GM12892 (cell line): ENCODE results near the gene NCAPD3.

ENCODE experiments used
- DNase-seq: peaks from one replicate; pipeline ENCODE4 v3.0.0; 2011; ENCODE audit not compliant: insufficient read length
- FAIRE-seq: peaks from 2 replicates; lab custom pipeline; 2011; peaks lifted over from hg19 to GRCh38; lab: Jason Lieb, UNC
- POLR2A ChIP-seq: IDR thresholded peaks from 2 replicates; pipeline ENCODE4 v1.6.1; 2011; ENCODE audit warnings: low read depth, low read length, control low read depth
- POLR2AphosphoS5 ChIP-seq: IDR thresholded peaks from 2 replicates; pipeline ENCODE4 v1.6.1; 2011; ENCODE audit warnings: low read depth, low read length, control low read depth
- TAF1 ChIP-seq: IDR thresholded peaks from 2 replicates; pipeline ENCODE4 v1.6.1; 2011; ENCODE audit warnings: low read depth, mild to moderate bottlenecking, control low read depth, low read length, borderline replicate concordance

The NCAPD3 gene

GRCh38 chr11:134233729-134234179 is 10.0 kb upstream of the NCAPD3 start:
- DNase-seq (no peak), FAIRE-seq (no peak)
- TF ChIP-seq POLR2A (no peak), TAF1 (no peak), POLR2AphosphoS5 (no peak)

GRCh38 chr11:134231958-134232659 is 8.3 kb upstream of the NCAPD3 start:
- DNase-seq (no peak), FAIRE-seq (no peak)
- TF ChIP-seq POLR2AphosphoS5 (no peak), POLR2A (no peak), TAF1 (no peak)

- TF ChIP-seq POLR2A (no peak), POLR2AphosphoS5 (no peak), TAF1 (no peak)
- DNase-seq (no peak), FAIRE-seq (peak; percentile 69)
Measured at GRCh38 chr11:134230339-134230738, 6.6 kb upstream of the NCAPD3 start.

DNA sequence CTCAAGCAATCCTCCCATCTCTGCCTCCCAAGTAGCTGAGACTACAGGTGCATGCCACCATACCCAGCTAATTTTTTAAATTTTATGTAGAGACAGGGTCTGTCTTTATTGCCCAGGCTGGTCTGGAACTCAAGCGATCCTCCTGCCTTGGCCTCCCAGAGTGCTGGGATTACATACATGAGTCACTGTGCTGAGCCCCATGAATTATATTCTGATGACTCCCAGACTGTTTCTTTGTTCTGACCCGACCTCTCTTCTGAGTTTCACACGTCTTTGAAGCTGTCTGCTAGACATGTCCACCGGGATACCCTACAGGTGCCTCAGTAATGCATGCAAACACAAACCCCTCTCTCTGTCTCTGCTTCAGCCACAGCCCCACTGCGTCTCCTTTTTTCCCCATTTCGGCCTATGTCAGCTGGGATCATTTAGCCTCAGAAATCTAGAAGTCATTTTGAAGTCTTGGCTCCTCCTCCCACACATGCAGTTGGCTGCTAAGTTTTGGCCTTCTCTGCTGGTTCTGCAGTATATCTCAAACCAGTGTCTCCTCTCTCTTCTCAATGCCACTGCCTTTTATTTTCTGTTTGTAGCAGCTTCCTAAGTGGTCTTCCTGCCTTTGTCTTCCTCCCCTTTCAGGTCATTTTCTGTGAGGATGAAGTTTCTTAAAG is 5.5 kb upstream of the NCAPD3 start:
- DNase-seq (no peak), FAIRE-seq (no peak)
- no peak for TF ChIP-seq POLR2A
- no peak for TF ChIP-seq POLR2AphosphoS5
- TF ChIP-seq TAF1, result no peak

DNA sequence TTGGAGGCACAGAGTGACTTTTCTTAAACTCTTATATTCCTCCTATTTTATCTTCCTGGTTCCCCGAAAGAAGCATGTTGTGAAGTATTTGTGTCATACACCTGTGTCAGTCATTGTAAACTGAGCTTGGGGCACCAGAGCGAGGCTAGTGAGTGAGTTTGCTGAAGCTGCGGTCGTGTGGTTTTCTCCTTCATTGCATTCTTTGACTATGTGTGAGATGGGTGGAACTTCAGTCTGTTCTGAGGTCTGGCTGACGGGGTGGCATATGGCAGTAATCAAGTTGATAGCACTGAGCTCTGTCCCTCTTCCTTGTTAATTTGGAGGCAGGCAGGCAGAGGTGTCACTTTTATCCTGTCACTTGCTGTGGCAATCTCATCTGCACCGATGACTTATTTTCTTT is 4.9 kb upstream of the NCAPD3 start:
- DNase-seq, result no peak
- TF ChIP-seq TAF1, result no peak
- TF ChIP-seq POLR2A, result no peak
- no peak for TF ChIP-seq POLR2AphosphoS5
- peak; percentile 91 for FAIRE-seq

- FAIRE-seq (no peak), DNase-seq (no peak)
- no peak for TF ChIP-seq POLR2A
- no peak for TF ChIP-seq POLR2AphosphoS5
- TF ChIP-seq TAF1, result no peak
Measured at GRCh38 chr11:134226806-134227325, 3.1 kb upstream of the NCAPD3 start.

- FAIRE-seq (peak; percentile 54), DNase-seq (no peak)
- no peak for TF ChIP-seq TAF1
- peak; percentile 19; the same call in 1 of the 2 replicates for TF ChIP-seq POLR2AphosphoS5
- TF ChIP-seq POLR2A, result peak; percentile 55; the same call in 1 of the 2 replicates
Measured at GRCh38 chr11:134224710-134225664, 1.2 kb upstream of the NCAPD3 start.

DNA sequence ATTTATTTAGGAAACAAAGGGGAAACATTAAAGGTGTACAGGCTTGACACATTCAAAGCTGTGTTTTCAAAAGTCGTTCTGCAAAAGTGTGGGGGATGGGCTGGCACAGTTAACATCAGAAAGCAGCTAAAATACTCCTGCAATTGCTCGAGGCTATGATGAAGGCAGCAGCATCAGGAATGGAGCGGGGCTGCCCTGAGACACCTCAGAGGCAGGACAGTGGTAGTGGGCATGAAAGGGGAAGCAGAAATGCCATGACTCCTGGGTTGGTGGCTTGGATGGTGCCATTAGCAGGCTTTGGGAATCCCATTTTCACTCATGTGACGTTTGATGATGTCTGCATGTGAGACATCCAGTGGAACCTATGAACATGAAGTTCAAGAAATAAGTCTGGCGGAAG is 646 bp downstream of the NCAPD3 start:
- TF ChIP-seq POLR2A (no peak), POLR2AphosphoS5 (no peak), TAF1 (no peak)
- DNase-seq, result no peak
- no peak for FAIRE-seq

GRCh38 chr11:134216816-134217215 is 7.0 kb downstream of the NCAPD3 start:
- DNase-seq, result no peak
- TF ChIP-seq TAF1 (no peak), POLR2A (no peak), POLR2AphosphoS5 (no peak)
- FAIRE-seq, result peak; percentile 21

GRCh38 chr11:134215836-134216235 is 7.9 kb downstream of the NCAPD3 start:
- DNase-seq (no peak), FAIRE-seq (no peak)
- TF ChIP-seq TAF1 (no peak), POLR2AphosphoS5 (no peak), POLR2A (no peak)

GRCh38 chr11:134207538-134208239 is 16.1 kb downstream of the NCAPD3 start:
- DNase-seq (no peak), FAIRE-seq (peak; percentile 44)
- TF ChIP-seq POLR2A, result no peak
- TF ChIP-seq POLR2AphosphoS5, result no peak
- TF ChIP-seq TAF1, result no peak
